SU-DHL-6 (cell line): ENCODE data around the gene CEP164.

Experiments used
- H2AFZ ChIP-seq: fragments of 200-600 bp; sonication (generic); 2 replicates; pipeline ENCODE4 v1.6.1; 2014; ENCODE audit warnings: low read depth, mild to moderate bottlenecking, moderate library complexity, mixed read lengths, antibody characterized with exemption, low read length; ENCODE audit not compliant: severe bottlenecking
- H3F3A ChIP-seq: fragments of 200-600 bp; shearing (Covaris generic); 2 replicates; pipeline ENCODE4 v1.6.0; 2016; ENCODE audit warnings: antibody characterized with exemption, mild to moderate bottlenecking; ENCODE audit not compliant: insufficient read depth
- H3K27ac ChIP-seq: fragments of 200-600 bp; sonication (generic); 2 replicates; pipeline ENCODE4 v1.5.1; 2016; ENCODE audit warnings: low read depth, mild to moderate bottlenecking, low read length, moderate library complexity, mixed read lengths
- H3K27me3 ChIP-seq: fragments of 200-600 bp; sonication (generic), shearing (Covaris generic); 2 replicates; pipeline ENCODE4 v1.6.0; 2014; ENCODE audit warnings: mild to moderate bottlenecking, low read length
- H3K36me3 ChIP-seq: fragments of 200-600 bp; sonication (generic); 2 replicates; pipeline ENCODE4 v1.6.1; 2014; ENCODE audit warnings: mild to moderate bottlenecking, low read length, mixed read lengths
- H3K4me2 ChIP-seq: fragments of 300-600, 200-600 bp; shearing (Covaris generic), sonication (generic); 2 replicates; pipeline ENCODE4 v1.6.0; 2014; ENCODE audit warnings: low read length, low read depth, mild to moderate bottlenecking; ENCODE audit not compliant: poor library complexity, severe bottlenecking
- H3K4me3 ChIP-seq: fragments of 200-600 bp; sonication (generic); 2 replicates; pipeline ENCODE4 v1.5.1; 2014; ENCODE audit warnings: antibody characterized with exemption, low read length, mild to moderate bottlenecking, mixed read lengths; ENCODE audit not compliant: insufficient read depth, poor library complexity, severe bottlenecking
- H3K79me2 ChIP-seq: fragments of 200-600 bp; sonication (generic); 2 replicates; pipeline ENCODE4 v1.6.1; 2014; ENCODE audit warnings: mild to moderate bottlenecking, low read length, moderate library complexity; ENCODE audit not compliant: insufficient read depth
- H3K9ac ChIP-seq: fragments of 200-600 bp; sonication (generic); 2 replicates; pipeline ENCODE4 v1.7.0; 2014; ENCODE audit warnings: mild to moderate bottlenecking, low read length
- H3K9me2 ChIP-seq: fragments of 200-600 bp; sonication (generic); replicated peaks from 2 replicates; pipeline ENCODE4 v1.6.1; 2014; ENCODE audit warnings: low read length; ENCODE audit not compliant: insufficient read depth
- H3K9me3 ChIP-seq: fragments of 200-600 bp; sonication (generic); 2 replicates; pipeline ENCODE4 v1.6.1; 2014; ENCODE audit warnings: low read length, mixed read lengths; ENCODE audit not compliant: insufficient read depth
- H4K20me1 ChIP-seq: fragments of 200-600 bp; sonication (generic); 2 replicates; pipeline ENCODE4 v1.6.1; 2014; ENCODE audit warnings: low read depth, mild to moderate bottlenecking, antibody characterized with exemption, low read length, moderate library complexity, mixed read lengths
- CTCF ChIP-seq: fragments of 200-600 bp; sonication (generic); IDR thresholded peaks from one replicate; pipeline ENCODE4 v1.5.1; 2017; ENCODE audit warnings: antibody characterized with exemption, mild to moderate bottlenecking, low read length, moderate library complexity; ENCODE audit not compliant: insufficient read depth, poor library complexity, severe bottlenecking
- EZH2phosphoT487 ChIP-seq: fragments of 200-600 bp; sonication (generic), shearing (Covaris generic); conservative IDR thresholded peaks from 2 replicates; pipeline ENCODE4 v1.6.1; 2018; ENCODE audit warnings: mild to moderate bottlenecking, antibody characterized with exemption, low read length, moderate library complexity, mixed read lengths

Gene CEP164

DNA sequence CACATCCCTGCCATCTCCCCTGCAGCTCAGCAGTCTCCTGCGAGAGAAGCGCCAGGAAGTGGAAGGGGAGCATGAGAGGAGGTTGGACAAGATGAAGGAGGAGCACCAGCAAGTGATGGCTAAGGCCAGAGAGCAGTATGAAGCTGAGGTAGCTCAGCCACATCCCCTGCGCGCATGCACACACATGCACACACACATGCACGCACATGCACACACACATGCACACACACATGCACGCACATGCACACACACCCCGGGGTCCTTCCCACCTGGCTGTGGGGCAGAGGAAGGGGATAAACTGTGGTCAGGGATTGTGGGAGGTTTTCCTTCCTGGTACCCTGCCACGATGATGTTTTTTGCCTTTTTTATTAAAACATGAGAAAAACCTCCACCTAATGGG, 65.3 kb downstream of the CEP164 start:
- Histone ChIP-seq H4K20me1 (no peaks in the 10 kb centered on the region), H3K9me3 (no peaks in the 10 kb centered on the region), H3K27me3 (no peaks in the 10 kb centered on the region), H3K9ac (no peak overlapping the region), H3F3A (no peaks in the 10 kb centered on the region), H3K4me3 (no peak overlapping the region), H3K79me2 (no peaks in the 10 kb centered on the region), H2AFZ (no peak overlapping the region), H3K27ac (no peak overlapping the region), H3K4me2 (no peak overlapping the region), H3K36me3 (no peaks in the 10 kb centered on the region; the same call in 1 of the 2 replicates), H3K9me2 (no peaks in the 10 kb centered on the region)
- TF ChIP-seq EZH2phosphoT487 (no peak), CTCF (no peak)

DNA sequence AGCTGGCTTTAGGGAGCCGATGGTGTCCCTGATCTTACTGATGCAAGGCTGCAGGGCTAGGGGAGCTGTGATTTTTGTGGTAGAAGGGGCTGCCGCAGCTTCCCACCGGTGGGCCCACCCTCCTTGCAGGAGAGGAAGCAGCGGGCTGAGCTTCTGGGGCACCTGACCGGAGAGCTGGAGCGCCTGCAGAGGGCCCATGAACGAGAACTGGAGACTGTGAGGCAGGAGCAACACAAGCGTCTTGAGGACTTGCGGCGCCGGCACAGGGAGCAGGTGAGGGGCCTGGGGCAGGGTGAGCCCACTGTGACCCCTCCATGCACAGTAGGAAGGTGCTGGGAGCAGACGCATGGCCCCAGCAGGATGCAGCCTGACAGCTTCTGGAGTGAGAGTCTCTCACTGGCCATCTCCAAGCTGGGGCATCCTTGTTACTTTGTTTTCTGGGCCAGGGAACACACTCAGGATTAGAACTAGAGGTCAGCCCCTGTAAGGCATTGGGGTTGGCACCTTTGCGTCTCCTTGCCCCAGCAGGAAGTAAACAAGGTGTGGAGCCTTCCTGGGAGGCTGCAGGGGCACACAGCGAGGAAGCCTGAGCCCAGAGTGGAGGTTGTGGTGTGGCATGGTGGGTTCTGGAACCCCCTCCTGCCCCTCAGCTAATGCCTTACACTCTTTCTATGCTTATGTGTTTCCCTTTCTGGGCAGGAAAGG, 66.7 kb downstream of the CEP164 start:
- H3K4me3 ChIP-seq: no peak overlapping the region
- no peak overlapping the region for H3K4me2 ChIP-seq
- peaks cover 5% of the 10 kb centered on the region for H3K36me3 ChIP-seq
- TF ChIP-seq CTCF (no peak), EZH2phosphoT487 (no peak)
- H3F3A ChIP-seq: no peaks in the 10 kb centered on the region
- H4K20me1 ChIP-seq: no peaks in the 10 kb centered on the region
- H3K9me3 ChIP-seq: peaks cover 6% of the 10 kb centered on the region; the same call in 1 of the 2 replicates
- H3K9me2 ChIP-seq: no peaks in the 10 kb centered on the region
- H3K27me3 ChIP-seq: no peaks in the 10 kb centered on the region
- no peak overlapping the region for H2AFZ ChIP-seq
- no peak overlapping the region for H3K27ac ChIP-seq
- no peaks in the 10 kb centered on the region for H3K79me2 ChIP-seq
- no peak overlapping the region for H3K9ac ChIP-seq

DNA sequence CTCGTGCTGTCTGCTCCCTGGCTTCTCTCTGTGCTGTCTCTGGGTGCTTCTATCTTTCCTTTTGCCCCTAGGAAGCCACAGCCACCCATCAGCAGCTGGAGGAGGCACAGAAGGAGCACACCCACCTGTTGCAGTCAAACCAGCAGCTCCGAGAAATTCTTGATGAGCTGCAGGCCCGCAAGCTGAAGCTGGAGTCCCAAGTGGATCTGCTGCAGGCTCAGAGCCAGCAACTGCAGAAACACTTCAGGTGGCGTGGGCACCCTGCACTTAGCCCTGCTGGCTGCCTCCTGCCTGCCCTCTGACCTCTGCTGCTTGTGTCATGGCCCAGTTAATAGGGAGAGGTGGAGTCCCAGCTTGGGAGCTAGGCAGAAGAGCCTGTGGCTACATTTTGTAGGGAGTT, 67.8 kb downstream of the CEP164 start:
- H3K79me2 ChIP-seq: no peaks in the 10 kb centered on the region
- no peak overlapping the region for H3K4me2 ChIP-seq
- H3K27me3 ChIP-seq: no peaks in the 10 kb centered on the region
- H3K36me3 ChIP-seq: peaks cover 5% of the 10 kb centered on the region
- H3K9ac ChIP-seq: no peak overlapping the region
- no peak overlapping the region for H3K27ac ChIP-seq
- TF ChIP-seq CTCF (no peak), EZH2phosphoT487 (no peak)
- no peak overlapping the region for H2AFZ ChIP-seq
- H4K20me1 ChIP-seq: no peaks in the 10 kb centered on the region
- H3K9me2 ChIP-seq: no peaks in the 10 kb centered on the region
- peaks cover 6% of the 10 kb centered on the region; the same call in 1 of the 2 replicates for H3K9me3 ChIP-seq
- H3F3A ChIP-seq: no peaks in the 10 kb centered on the region
- H3K4me3 ChIP-seq: no peak overlapping the region
